Lower lobe of right lung (tissue), 2 donors: ENCODE results near the gene ZNF23. TPM values are rescaled to one million over a fixed set of nuclear protein-coding genes. Genes with fewer than 3 reads are reported as not detected.

Source experiments
- ATAC-seq, 2 donors: fragments of 200-7000 bp; cut with Tn5 transposase; one replicate each; pipeline ENCODE4 v1.9.1; 2020 to 2022; ENCODE audit warnings: mild to moderate bottlenecking in 2 of 2, moderate library complexity in 2 of 2
- DNase-seq: peaks from one replicate; pipeline ENCODE4 v3.0.0-alpha.2; 2020
- H3K27ac ChIP-seq: fragments of 200-600 bp; one replicate; pipeline ENCODE4 v1.8.0; 2022
- H3K27me3 ChIP-seq: fragments of 200-600 bp; one replicate; pipeline ENCODE4 v1.8.0; 2022; ENCODE audit warnings: low read depth
- H3K36me3 ChIP-seq: fragments of 200-600 bp; one replicate; pipeline ENCODE4 v1.8.0; 2022; ENCODE audit warnings: mild to moderate bottlenecking
- H3K4me1 ChIP-seq: fragments of 200-600 bp; one replicate; pipeline ENCODE4 v1.8.0; 2022
- H3K4me3 ChIP-seq: fragments of 200-600 bp; one replicate; pipeline ENCODE4 v1.8.0; 2022; ENCODE audit warnings: mild to moderate bottlenecking
- H3K9me3 ChIP-seq: fragments of 200-600 bp; one replicate; pipeline ENCODE4 v1.8.0; 2022
- intact Hi-C: fragments of 100-400 bp; cut with DNase I; formaldehyde crosslinking; loops from one replicate; pipeline ENCODE4 v1.11.0; 2022
- total RNA-seq: library from RNA; stranded (reverse); fragmentation: NEBNext Ultra II Directional; extraction: Animal tissue kit (Norgen Biotek cat#: 25700); gene quantifications from one replicate; pipeline ENCODE4 v1.2.1, GENCODE V29; 2021
- TF ChIP-seq, protein P1 (sequence below): fragments of 200-600 bp; IDR thresholded peaks from one replicate; pipeline ENCODE4 v1.8.0; 2022; ENCODE audit warnings: antibody characterized with exemption, mild to moderate bottlenecking
- donor health status: DM: no; HTN: yes; CAD: no; lungs with severe emphysema.

ZNF23 gene
- total RNA-seq, 1 donor from 2014 or later = 9.5 TPM

DNA sequence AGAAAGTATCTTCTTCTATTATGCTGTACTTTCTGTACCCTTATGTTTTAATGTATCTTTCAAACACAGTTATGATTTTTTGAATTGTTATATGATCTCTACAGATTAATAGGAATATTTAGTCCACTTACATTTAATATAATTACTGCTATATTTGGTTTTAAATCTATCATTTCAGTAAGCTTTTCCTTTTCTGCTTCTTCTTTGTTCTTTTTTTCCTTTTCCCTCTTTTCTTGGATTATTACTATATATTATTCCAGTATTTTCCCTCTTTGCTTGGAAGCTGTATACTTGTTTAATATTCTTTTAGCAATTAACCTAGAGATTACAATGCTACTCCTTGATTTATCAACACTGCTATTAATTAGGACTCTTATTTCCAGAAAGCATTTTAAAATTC is 33.7 kb downstream of the ZNF23 start:
- TF ChIP-seq, protein P1, sequence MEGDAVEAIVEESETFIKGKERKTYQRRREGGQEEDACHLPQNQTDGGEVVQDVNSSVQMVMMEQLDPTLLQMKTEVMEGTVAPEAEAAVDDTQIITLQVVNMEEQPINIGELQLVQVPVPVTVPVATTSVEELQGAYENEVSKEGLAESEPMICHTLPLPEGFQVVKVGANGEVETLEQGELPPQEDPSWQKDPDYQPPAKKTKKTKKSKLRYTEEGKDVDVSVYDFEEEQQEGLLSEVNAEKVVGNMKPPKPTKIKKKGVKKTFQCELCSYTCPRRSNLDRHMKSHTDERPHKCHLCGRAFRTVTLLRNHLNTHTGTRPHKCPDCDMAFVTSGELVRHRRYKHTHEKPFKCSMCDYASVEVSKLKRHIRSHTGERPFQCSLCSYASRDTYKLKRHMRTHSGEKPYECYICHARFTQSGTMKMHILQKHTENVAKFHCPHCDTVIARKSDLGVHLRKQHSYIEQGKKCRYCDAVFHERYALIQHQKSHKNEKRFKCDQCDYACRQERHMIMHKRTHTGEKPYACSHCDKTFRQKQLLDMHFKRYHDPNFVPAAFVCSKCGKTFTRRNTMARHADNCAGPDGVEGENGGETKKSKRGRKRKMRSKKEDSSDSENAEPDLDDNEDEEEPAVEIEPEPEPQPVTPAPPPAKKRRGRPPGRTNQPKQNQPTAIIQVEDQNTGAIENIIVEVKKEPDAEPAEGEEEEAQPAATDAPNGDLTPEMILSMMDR = no peak
- H3K4me3 ChIP-seq = no peak overlapping the region
- H3K4me1 ChIP-seq = no peaks in the 10 kb centered on the region
- H3K9me3 ChIP-seq = no peaks in the 10 kb centered on the region
- ATAC-seq (no peak), DNase-seq (no peak)
- H3K27me3 ChIP-seq = peaks cover 32% of the 10 kb centered on the region
- H3K27ac ChIP-seq = no peak overlapping the region
- no peaks in the 10 kb centered on the region for H3K36me3 ChIP-seq
- intact Hi-C loops = no loop called here

DNA sequence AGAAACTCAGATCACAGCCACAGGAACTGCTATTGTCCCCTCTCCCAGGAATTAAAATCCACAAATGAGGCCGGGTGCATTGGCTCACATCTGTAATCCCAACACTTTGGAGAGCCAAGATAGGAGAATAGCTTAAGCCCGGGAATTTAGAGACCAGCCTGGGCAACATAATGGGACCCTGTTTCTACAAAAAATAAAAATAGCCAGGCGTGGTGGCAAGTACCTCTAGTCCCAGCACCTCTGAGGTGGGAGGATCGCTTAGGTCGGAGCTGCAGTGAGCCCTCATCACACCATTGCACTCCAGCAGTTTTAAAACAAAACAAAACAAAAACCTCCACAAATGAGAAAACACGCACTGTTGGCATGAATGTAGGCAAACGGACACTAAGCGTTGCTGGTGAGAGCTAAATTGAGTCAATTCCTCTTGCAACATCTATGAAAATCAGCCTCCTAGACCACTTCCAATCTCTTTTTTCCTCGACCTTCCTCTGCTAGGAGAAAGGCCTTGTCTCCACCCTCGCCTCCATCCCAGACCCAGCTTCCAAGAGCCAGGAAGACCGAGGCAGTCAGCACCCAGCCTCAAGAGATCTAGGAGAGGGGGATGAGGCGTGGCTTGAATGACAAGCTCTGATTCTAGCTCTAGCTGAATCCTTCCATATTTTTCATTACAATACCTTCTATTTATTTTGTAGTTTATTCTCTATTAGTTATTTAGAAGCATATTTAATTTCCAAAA is 35.0 kb downstream of the ZNF23 start:
- intact Hi-C loops = no loop called here
- ATAC-seq (no peak), DNase-seq (no peak)
- Histone ChIP-seq H3K27me3 (peaks cover 32% of the 10 kb centered on the region), H3K36me3 (no peaks in the 10 kb centered on the region), H3K4me1 (no peaks in the 10 kb centered on the region), H3K27ac (no peak overlapping the region), H3K9me3 (no peaks in the 10 kb centered on the region), H3K4me3 (no peak overlapping the region)
- TF ChIP-seq, protein P1 = no peak

DNA sequence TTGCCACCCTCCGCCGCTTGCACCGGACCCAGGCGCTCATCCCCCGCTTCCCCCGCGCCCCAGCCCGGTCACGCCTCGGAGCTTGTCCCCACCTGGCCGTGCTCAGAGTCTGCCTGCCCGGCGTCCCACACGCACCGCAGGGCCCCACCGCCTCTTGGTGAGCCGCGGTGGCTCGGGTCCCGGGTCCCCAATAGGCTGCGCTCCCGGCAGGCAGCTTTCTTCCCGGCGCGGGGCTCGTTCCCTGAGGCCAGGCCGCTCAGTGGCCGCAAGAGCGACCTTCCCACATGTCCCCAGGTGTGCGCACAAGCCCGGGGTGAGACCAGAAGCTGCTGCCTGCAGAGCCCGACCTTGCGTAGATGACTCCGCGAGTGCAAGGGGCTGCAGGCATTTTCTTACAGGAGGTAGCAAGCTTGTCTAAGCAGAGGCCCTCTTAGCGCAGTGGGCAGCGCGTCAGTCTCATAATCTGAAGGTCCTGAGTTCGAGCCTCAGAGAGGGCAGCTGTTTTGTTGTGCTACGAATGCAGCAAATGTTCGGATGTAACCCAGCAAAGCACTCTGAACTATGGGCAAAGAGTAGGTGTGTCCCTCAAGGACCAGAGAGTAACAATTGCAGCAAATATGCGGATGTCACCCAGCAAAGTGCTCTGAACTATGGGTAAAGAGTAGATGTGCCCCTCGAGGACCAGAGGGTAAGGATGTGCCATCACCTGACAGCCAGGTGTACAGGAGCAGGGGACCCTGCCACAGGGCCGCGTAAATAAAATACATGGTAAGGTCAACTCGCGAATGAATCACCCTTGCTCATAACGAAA is 35.8 kb downstream of the ZNF23 start:
- peak; percentile 23 to 50 for ATAC-seq
- Histone ChIP-seq H3K27ac (no peak overlapping the region), H3K36me3 (no peaks in the 10 kb centered on the region), H3K9me3 (no peaks in the 10 kb centered on the region), H3K4me3 (no peak overlapping the region), H3K4me1 (no peaks in the 10 kb centered on the region), H3K27me3 (peaks cover 32% of the 10 kb centered on the region)
- intact Hi-C loops = no loop called here
- TF ChIP-seq, protein P1 = no peak
- no peak for DNase-seq

DNA sequence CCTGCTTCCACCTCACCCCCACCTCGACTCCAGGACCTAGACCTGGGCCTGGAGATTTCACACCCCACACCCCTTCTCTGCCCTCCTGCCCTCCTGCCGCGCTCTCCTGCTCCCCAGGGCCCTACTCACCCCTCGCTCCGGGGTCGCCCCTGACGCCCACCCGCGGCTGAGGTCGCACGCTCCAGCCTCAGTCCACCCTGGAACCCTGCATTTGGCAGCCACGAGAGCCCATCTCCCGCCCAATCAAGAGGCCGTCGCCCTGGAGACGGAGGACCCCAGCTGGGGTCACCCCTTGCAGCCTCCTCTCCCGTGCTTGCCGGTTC is 36.3 kb downstream of the ZNF23 start:
- H3K9me3 ChIP-seq = no peaks in the 10 kb centered on the region
- H3K27me3 ChIP-seq = peaks cover 32% of the 10 kb centered on the region
- no peak overlapping the region for H3K4me3 ChIP-seq
- intact Hi-C loops = no loop called here
- DNase-seq (no peak), ATAC-seq (no peak)
- no peaks in the 10 kb centered on the region for H3K36me3 ChIP-seq
- H3K4me1 ChIP-seq = no peaks in the 10 kb centered on the region
- TF ChIP-seq, protein P1 = no peak
- H3K27ac ChIP-seq = no peak overlapping the region

DNA sequence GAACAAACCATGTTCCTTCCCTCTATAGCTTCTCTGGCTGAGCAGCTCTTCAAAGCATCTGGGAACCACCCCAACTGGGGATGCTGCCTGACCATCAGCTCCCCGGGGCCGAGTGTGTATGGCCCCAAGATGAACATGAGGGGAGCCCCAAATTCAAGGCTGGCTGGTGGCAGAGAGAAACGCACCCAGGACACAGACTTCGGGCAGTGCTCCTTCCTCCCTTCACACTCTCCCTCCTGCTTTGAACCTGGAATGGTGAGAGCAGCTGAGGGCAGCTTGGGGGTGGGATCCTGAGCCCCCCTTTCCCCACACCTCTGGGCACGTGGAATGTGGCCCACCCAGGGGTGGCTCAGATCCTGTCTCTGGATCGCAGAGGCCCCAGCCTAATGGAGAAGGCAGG is 37.4 kb downstream of the ZNF23 start:
- Histone ChIP-seq H3K36me3 (no peaks in the 10 kb centered on the region), H3K4me3 (no peak overlapping the region), H3K4me1 (no peaks in the 10 kb centered on the region), H3K27ac (no peak overlapping the region), H3K27me3 (peaks cover 32% of the 10 kb centered on the region), H3K9me3 (no peaks in the 10 kb centered on the region)
- ATAC-seq (no peak), DNase-seq (no peak)
- TF ChIP-seq, protein P1 = no peak
- intact Hi-C loops = no loop called here
